Neutrophil (primary cell): ENCODE data around the gene GPC5.

Source experiments
- H3K27ac ChIP-seq: fragments of 200-600 bp; sonication (generic); 2 replicates; pipeline ENCODE4 v1.5.1; 2016; ENCODE audit warnings: mild to moderate bottlenecking, moderate library complexity
- H3K27me3 ChIP-seq: fragments of 200-600 bp; sonication (generic); 2 replicates; pipeline ENCODE4 v1.6.0; 2016; ENCODE audit warnings: mild to moderate bottlenecking
- H3K36me3 ChIP-seq: fragments of 200-600 bp; sonication (generic); 2 replicates; pipeline ENCODE4 v1.5.1; 2017
- H3K4me1 ChIP-seq, 2 experiments: fragments of 200-600 bp in 1 of 2; sonication (generic) in 1 of 2; 1 replicate in 1 of 2; 2 replicates in 1 of 2; pipeline versions ENCODE4 v1.5.1 to v1.6.1; 2013 to 2016; ENCODE audit warnings: low read depth in 1 of 2, low read length in 1 of 2, mild to moderate bottlenecking in 1 of 2, moderate library complexity in 1 of 2; ENCODE audit not compliant: control insufficient read depth in 1 of 2, insufficient read depth in 1 of 2
- H3K4me3 ChIP-seq, 2 experiments: fragments of 200-600 bp in 1 of 2; sonication (generic) in 1 of 2; 1 replicate in 1 of 2; 2 replicates in 1 of 2; pipeline ENCODE4 v1.5.1; 2013 to 2016; ENCODE audit warnings: low read depth in 1 of 2, low read length in 1 of 2, mild to moderate bottlenecking in 1 of 2, moderate library complexity in 1 of 2
- H3K9me3 ChIP-seq: fragments of 200-600 bp; sonication (generic); 2 replicates; pipeline ENCODE4 v1.5.1; 2016
- CTCF ChIP-seq: fragments of 200-600 bp; sonication (generic); IDR thresholded peaks from 2 replicates; pipeline ENCODE4 v1.5.1; 2016; ENCODE audit warnings: antibody characterized with exemption

Gene GPC5

GRCh38 chr13:91368101-91368500 is 30.3 kb upstream of the GPC5 start:
- TF ChIP-seq CTCF, result no peak
- Histone ChIP-seq H3K4me3 (no peak overlapping the region), H3K27ac (no peak overlapping the region), H3K27me3 (no peaks in the 10 kb centered on the region), H3K36me3 (no peaks in the 10 kb centered on the region), H3K9me3 (no peaks in the 10 kb centered on the region), H3K4me1 (no peaks in the 10 kb centered on the region)

- no peak for TF ChIP-seq CTCF
- Histone ChIP-seq H3K27ac (no peak overlapping the region), H3K27me3 (no peaks in the 10 kb centered on the region), H3K4me1 (no peaks in the 10 kb centered on the region), H3K4me3 (no peak overlapping the region), H3K36me3 (no peaks in the 10 kb centered on the region), H3K9me3 (no peaks in the 10 kb centered on the region)
These were observed 29.6 kb upstream of the GPC5 start for GRCh38 chr13:91368676-91369440.

- Histone ChIP-seq H3K4me1 (no peaks in the 10 kb centered on the region), H3K27me3 (no peaks in the 10 kb centered on the region), H3K36me3 (no peaks in the 10 kb centered on the region), H3K27ac (no peak overlapping the region), H3K9me3 (no peaks in the 10 kb centered on the region), H3K4me3 (no peak overlapping the region)
- TF ChIP-seq CTCF, result no peak
These were observed 29.0 kb upstream of the GPC5 start for GRCh38 chr13:91369441-91369831.

- Histone ChIP-seq H3K27ac (no peak overlapping the region), H3K9me3 (no peaks in the 10 kb centered on the region), H3K27me3 (no peaks in the 10 kb centered on the region), H3K4me3 (no peak overlapping the region), H3K36me3 (no peaks in the 10 kb centered on the region), H3K4me1 (no peaks in the 10 kb centered on the region)
- TF ChIP-seq CTCF, result no peak
These were observed 27.9 kb upstream of the GPC5 start for GRCh38 chr13:91370501-91370900.

- no peak overlapping the region for H3K27ac ChIP-seq
- no peaks in the 10 kb centered on the region for H3K4me1 ChIP-seq
- H3K9me3 ChIP-seq, result no peaks in the 10 kb centered on the region
- TF ChIP-seq CTCF, result no peak
- no peaks in the 10 kb centered on the region for H3K27me3 ChIP-seq
- H3K36me3 ChIP-seq, result no peaks in the 10 kb centered on the region
- no peak overlapping the region for H3K4me3 ChIP-seq
These were observed 25.5 kb upstream of the GPC5 start for GRCh38 chr13:91372911-91373310.
